Measurements from ENCODE around the gene SRRD. TPM values are rescaled to one million over a fixed set of nuclear protein-coding genes. Genes with fewer than 3 reads are reported as not detected.

Gene SRRD
- total RNA-seq, 1 experiment from 2014 or later, result 9.5 TPM

DNA sequence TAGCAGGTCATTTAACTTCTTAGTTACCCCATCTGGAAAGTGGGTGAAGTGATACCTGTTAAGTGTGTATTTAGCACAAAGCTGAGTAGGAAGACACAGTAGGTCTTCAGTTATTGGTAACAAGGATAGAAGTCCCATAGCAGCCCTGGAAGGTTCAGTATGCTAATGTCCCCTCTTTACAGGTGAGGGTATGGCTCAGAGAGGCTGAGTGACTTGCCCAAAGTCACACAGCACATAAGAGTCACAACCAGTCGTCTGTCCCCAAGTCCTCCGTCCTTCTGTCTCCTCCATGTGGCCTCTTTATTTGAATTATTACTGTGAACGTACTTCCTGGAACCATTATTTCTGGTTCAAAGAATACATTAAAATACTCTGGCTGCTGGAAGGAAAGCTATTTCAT, 44.1 kb upstream of the SRRD start:
- POLR2A ChIA-PET (ENCODE audit: unreplicated experiment), result no interaction called here
- Histone ChIP-seq H3K9me2 (ENCODE audit: insufficient read depth) (no peaks in the 10 kb centered on the region), H3K27ac (no peak overlapping the region), H3K79me2 (ENCODE audit: low read depth) (no peaks in the 10 kb centered on the region), H4K20me1 (ENCODE audit: insufficient read depth) (no peaks in the 10 kb centered on the region), H3K27me3 (ENCODE audit: insufficient read depth, low read depth) (peaks cover 19% of the 10 kb centered on the region; the same call in 1 of the 2 replicates), H3K4me3 (no peak overlapping the region), H3K9me3 (ENCODE audit: insufficient read depth, low read depth) (no peaks in the 10 kb centered on the region), H2AFZ (no peak overlapping the region), H3K36me3 (ENCODE audit: low read depth) (no peaks in the 10 kb centered on the region), H3F3A (ENCODE audit: insufficient read depth, low read depth) (no peaks in the 10 kb centered on the region), H3K4me1 (replicated peaks; ENCODE audit: insufficient read depth) (no peaks in the 10 kb centered on the region), H3K4me2 (no peak overlapping the region)
- TF ChIP-seq EZH2 (IDR thresholded peaks at IDR 0.05; ENCODE audit: low read depth), result no peak
- TF ChIP-seq, protein P1, sequence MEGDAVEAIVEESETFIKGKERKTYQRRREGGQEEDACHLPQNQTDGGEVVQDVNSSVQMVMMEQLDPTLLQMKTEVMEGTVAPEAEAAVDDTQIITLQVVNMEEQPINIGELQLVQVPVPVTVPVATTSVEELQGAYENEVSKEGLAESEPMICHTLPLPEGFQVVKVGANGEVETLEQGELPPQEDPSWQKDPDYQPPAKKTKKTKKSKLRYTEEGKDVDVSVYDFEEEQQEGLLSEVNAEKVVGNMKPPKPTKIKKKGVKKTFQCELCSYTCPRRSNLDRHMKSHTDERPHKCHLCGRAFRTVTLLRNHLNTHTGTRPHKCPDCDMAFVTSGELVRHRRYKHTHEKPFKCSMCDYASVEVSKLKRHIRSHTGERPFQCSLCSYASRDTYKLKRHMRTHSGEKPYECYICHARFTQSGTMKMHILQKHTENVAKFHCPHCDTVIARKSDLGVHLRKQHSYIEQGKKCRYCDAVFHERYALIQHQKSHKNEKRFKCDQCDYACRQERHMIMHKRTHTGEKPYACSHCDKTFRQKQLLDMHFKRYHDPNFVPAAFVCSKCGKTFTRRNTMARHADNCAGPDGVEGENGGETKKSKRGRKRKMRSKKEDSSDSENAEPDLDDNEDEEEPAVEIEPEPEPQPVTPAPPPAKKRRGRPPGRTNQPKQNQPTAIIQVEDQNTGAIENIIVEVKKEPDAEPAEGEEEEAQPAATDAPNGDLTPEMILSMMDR (conservative IDR thresholded peaks at IDR 0.05), result no peak
- no peak for DNase-seq
- intact Hi-C loops (cut with micrococcal nuclease; ENCODE audit: unreplicated experiment), result no loop called here
- BruUV-seq (replicated peaks), result no TSS peak
- CTCF ChIA-PET, result no interaction called here

DNA sequence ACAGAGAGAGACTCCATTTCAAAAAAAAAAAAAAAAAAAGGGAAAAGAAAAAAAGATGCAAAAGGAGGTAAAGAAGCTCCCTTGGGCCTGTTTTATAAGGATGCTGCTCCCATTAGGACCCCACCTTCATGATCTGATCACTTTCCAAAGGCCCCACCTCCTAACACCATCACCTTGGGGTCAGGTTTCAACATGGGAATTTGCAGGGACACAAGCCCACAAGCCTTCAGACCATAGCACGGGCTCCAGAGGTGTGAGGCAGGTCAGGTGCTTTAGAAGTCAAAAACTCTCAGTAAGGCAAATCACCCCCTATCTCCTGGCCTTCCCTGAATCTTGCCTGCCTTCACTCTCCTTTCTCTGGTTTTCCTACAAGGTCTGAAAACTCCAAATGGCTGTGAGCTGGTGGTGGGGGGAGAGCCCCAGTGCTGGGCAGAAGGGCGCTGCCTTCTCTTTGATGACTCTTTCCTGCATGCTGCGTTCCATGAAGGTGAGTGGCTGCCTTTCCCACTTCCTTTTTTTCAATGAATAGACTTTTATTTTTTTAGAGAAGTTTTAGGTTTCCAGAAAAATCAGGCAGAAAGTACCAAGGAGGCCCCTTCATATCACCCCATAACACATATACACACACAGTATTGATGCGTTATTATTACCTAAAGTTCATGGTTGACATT, 41.5 kb upstream of the SRRD start:
- no peak for TF ChIP-seq EZH2 (IDR thresholded peaks at IDR 0.05; ENCODE audit: low read depth)
- TF ChIP-seq, protein P1 (conservative IDR thresholded peaks at IDR 0.05), result no peak
- H3K27ac ChIP-seq, result no peak overlapping the region
- BruUV-seq (replicated peaks), result no TSS peak
- H3K36me3 ChIP-seq (ENCODE audit: low read depth), result no peaks in the 10 kb centered on the region
- CTCF ChIA-PET, result no interaction called here
- no peak overlapping the region for H2AFZ ChIP-seq
- no peaks in the 10 kb centered on the region for H3F3A ChIP-seq (ENCODE audit: insufficient read depth, low read depth)
- no peaks in the 10 kb centered on the region for H3K4me1 ChIP-seq (replicated peaks; ENCODE audit: insufficient read depth)
- POLR2A ChIA-PET (ENCODE audit: unreplicated experiment), result interaction anchor here (0.7 kb wide), 1 partner anchor 26 kb away, joined by 32 read pairs; no protein-coding TSS in a partner anchor
- H3K79me2 ChIP-seq (ENCODE audit: low read depth), result no peaks in the 10 kb centered on the region
- no peak overlapping the region for H3K4me3 ChIP-seq
- H3K4me2 ChIP-seq, result no peak overlapping the region
- no peaks in the 10 kb centered on the region for H3K9me2 ChIP-seq (ENCODE audit: insufficient read depth)
- no peaks in the 10 kb centered on the region; the same call in 1 of the 2 replicates for H3K27me3 ChIP-seq (ENCODE audit: insufficient read depth, low read depth)
- DNase-seq, result no peak
- no peaks in the 10 kb centered on the region for H3K9me3 ChIP-seq (ENCODE audit: insufficient read depth, low read depth)
- no peaks in the 10 kb centered on the region for H4K20me1 ChIP-seq (ENCODE audit: insufficient read depth)
- intact Hi-C loops (cut with micrococcal nuclease; ENCODE audit: unreplicated experiment), result no loop called here

DNA sequence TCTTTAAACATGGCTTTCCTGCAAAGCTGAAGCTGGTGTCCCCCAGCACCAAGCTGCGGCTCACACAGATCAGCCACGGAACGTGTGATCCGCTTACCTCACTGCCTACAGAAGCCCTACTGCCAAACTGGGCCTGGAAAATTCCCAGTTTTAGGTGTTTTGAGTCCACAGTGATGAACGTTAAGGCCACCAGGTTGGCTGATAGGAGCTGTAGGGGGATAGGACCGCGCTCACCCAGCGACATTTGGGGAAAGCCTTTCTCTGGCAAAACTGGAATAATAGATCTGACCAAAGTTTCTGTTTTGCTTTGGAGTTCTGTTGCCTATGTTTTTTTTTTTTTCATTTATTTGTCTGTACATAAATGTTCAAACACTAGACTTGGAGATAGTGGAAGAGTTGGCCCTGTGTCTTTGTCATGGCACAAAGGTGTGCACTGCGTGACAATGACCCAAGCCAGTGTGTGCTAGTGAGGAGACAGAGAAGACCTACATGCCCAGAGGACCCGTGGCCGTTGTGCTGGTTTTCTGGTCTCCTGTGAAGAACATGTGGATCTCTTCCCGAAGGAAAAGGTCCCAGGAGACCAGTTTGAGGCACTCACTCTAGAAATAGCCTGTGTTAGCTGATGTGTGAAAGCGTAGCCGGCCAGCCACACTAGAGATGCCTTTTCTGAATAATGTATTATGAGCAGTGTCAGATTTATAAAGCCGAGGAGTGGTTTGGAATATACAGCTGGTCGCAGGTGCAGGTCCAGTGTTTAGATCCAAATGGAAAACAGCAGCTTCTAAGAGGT, 39.6 kb upstream of the SRRD start:
- Histone ChIP-seq H3K36me3 (ENCODE audit: low read depth) (no peaks in the 10 kb centered on the region), H4K20me1 (ENCODE audit: insufficient read depth) (no peaks in the 10 kb centered on the region), H3K9me2 (ENCODE audit: insufficient read depth) (no peaks in the 10 kb centered on the region), H3K4me1 (replicated peaks; ENCODE audit: insufficient read depth) (no peaks in the 10 kb centered on the region), H3K79me2 (ENCODE audit: low read depth) (no peaks in the 10 kb centered on the region), H3K9me3 (ENCODE audit: insufficient read depth, low read depth) (no peaks in the 10 kb centered on the region), H2AFZ (no peak overlapping the region), H3K4me2 (no peak overlapping the region), H3K27ac (no peak overlapping the region), H3K4me3 (no peak overlapping the region), H3F3A (ENCODE audit: insufficient read depth, low read depth) (no peaks in the 10 kb centered on the region), H3K27me3 (ENCODE audit: insufficient read depth, low read depth) (no peaks in the 10 kb centered on the region)
- intact Hi-C loops (cut with micrococcal nuclease; ENCODE audit: unreplicated experiment), result no loop called here
- no TSS peak for BruUV-seq (replicated peaks)
- POLR2A ChIA-PET (ENCODE audit: unreplicated experiment), result no interaction called here
- no peak for DNase-seq
- TF ChIP-seq EZH2 (IDR thresholded peaks at IDR 0.05; ENCODE audit: low read depth), result no peak
- TF ChIP-seq, protein P1 (conservative IDR thresholded peaks at IDR 0.05), result no peak
- CTCF ChIA-PET, result interaction anchor here (0.6 kb wide), 1 partner anchor 1512 kb away, joined by 6 read pairs; no protein-coding TSS in a partner anchor
